Adrenal gland (tissue), 5 donors: ENCODE results near the gene FAM78B.

Experiments used
- POLR2A ChIP-seq, 2 donors: fragments of 450-650 bp; IDR thresholded peaks; one replicate each; pipeline ENCODE4 v1.6.1; 2017; ENCODE audit warnings: antibody characterized with exemption in 2 of 2, mild to moderate bottlenecking in 2 of 2, moderate library complexity in 1 of 2
- TF ChIP-seq, protein P1 (sequence below), 6 experiments: fragments of 450-650 bp in 4 of 6; fragments of 200-600 bp in 2 of 6; sonication (generic) in 1 of 6; IDR thresholded peaks; 1 replicate in 5 of 6; 2 replicates in 1 of 6; pipeline versions ENCODE4 v1.5.1 to v1.8.0; 2016 to 2021; ENCODE audit warnings: antibody characterized with exemption in 6 of 6, mild to moderate bottlenecking in 2 of 6, moderate library complexity in 1 of 6
- donor health status: DM: no; HTN: no; CAD: no.

GRCh38 chr1:166116026-166116425 lies 50.8 kb downstream of the FAM78B start:
- TF ChIP-seq, protein P1, sequence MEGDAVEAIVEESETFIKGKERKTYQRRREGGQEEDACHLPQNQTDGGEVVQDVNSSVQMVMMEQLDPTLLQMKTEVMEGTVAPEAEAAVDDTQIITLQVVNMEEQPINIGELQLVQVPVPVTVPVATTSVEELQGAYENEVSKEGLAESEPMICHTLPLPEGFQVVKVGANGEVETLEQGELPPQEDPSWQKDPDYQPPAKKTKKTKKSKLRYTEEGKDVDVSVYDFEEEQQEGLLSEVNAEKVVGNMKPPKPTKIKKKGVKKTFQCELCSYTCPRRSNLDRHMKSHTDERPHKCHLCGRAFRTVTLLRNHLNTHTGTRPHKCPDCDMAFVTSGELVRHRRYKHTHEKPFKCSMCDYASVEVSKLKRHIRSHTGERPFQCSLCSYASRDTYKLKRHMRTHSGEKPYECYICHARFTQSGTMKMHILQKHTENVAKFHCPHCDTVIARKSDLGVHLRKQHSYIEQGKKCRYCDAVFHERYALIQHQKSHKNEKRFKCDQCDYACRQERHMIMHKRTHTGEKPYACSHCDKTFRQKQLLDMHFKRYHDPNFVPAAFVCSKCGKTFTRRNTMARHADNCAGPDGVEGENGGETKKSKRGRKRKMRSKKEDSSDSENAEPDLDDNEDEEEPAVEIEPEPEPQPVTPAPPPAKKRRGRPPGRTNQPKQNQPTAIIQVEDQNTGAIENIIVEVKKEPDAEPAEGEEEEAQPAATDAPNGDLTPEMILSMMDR (IDR thresholded peaks at IDR 0.05), result no peak
- no peak for TF ChIP-seq POLR2A (IDR thresholded peaks at IDR 0.05)
